Thoracic aorta (tissue), 2 donors: Measurements from ENCODE around the gene PRX. TPM values are rescaled to one million over a fixed set of nuclear protein-coding genes. Genes with fewer than 3 reads are reported as not detected.

Experiments used
- ATAC-seq: fragments of 150-250 bp; one replicate; pipeline ENCODE4 v1.8.0; 2017; ENCODE audit warnings: low read depth; ENCODE audit not compliant: insufficient number of reproducible peaks, low FRiP score
- DNase-seq: peaks from one replicate; pipeline ENCODE4 v3.0.0-alpha.2; 2020; ENCODE audit warnings: low spot score
- H3K27ac ChIP-seq, 2 donors: fragments of 200-600 bp; sonication (generic); 1 replicate in 1 of 2; 2 replicates in 1 of 2; pipeline ENCODE4 v1.5.1; 2016; ENCODE audit warnings: mild to moderate bottlenecking in 2 of 2, moderate library complexity in 2 of 2
- H3K27me3 ChIP-seq: fragments of 200-600 bp; sonication (generic); replicated peaks from 2 replicates; pipeline ENCODE4 v1.6.0; 2016; ENCODE audit warnings: mild to moderate bottlenecking; ENCODE audit not compliant: insufficient read depth
- H3K36me3 ChIP-seq: fragments of 200-600 bp; sonication (generic); one replicate; pipeline ENCODE4 v1.5.1; 2016
- H3K4me1 ChIP-seq, 2 donors: fragments of 200-600 bp; sonication (generic); 1 replicate in 1 of 2; 2 replicates in 1 of 2; pipeline versions ENCODE4 v1.5.1 to v1.6.0; 2016; ENCODE audit warnings: low read depth in 2 of 2, mild to moderate bottlenecking in 1 of 2; ENCODE audit not compliant: control insufficient read depth in 1 of 2
- H3K4me3 ChIP-seq: fragments of 200-600 bp; sonication (generic); 2 replicates; pipeline ENCODE4 v1.5.1; 2016; ENCODE audit warnings: mild to moderate bottlenecking
- H3K9me3 ChIP-seq: fragments of 200-600 bp; sonication (generic); 2 replicates; pipeline ENCODE4 v1.5.1; 2016
- CTCF ChIP-seq: fragments of 200-600 bp; sonication (generic); IDR thresholded peaks from one replicate; pipeline ENCODE4 v1.5.1; 2019; ENCODE audit warnings: antibody characterized with exemption
- total RNA-seq, 2 donors: library from RNA; depleted of rRNA; stranded (reverse); fragments of >200 nt; gene quantifications; one replicate each; pipeline versions ENCODE4 v1.1.0 to v1.2.3, GENCODE V29; 2016

The PRX gene
- total RNA-seq, 2 donors from 2014 or later: 3.7 to 7.3 TPM

DNA sequence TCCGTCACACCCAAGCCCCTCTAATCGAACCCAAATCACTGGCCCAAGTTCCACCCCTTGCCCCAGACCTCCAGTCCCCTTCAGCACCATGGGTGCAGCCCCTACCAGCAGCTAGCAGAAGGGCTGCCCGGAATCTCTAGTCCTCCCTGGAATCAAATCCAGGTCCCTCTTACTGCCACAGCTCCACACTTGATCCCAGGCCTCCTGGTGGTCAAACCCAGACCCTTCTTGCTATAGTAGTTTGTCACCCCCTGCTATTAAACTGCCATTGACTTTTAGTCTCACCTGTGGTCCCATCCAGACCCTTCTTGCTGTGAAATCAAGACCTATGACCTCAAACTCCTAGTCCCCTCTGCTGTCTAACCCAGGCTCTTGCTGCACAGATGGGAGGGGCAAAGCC lies 31.9 kb downstream of the PRX start:
- Histone ChIP-seq H3K36me3 (peaks cover 16% of the 10 kb centered on the region), H3K9me3 (no peaks in the 10 kb centered on the region), H3K4me1 (no peaks in the 10 kb centered on the region), H3K4me3 (no peak overlapping the region), H3K27ac (no peak overlapping the region), H3K27me3 (no peaks in the 10 kb centered on the region)
- ATAC-seq: no peak
- no peak for TF ChIP-seq CTCF
- no peak for DNase-seq

DNA sequence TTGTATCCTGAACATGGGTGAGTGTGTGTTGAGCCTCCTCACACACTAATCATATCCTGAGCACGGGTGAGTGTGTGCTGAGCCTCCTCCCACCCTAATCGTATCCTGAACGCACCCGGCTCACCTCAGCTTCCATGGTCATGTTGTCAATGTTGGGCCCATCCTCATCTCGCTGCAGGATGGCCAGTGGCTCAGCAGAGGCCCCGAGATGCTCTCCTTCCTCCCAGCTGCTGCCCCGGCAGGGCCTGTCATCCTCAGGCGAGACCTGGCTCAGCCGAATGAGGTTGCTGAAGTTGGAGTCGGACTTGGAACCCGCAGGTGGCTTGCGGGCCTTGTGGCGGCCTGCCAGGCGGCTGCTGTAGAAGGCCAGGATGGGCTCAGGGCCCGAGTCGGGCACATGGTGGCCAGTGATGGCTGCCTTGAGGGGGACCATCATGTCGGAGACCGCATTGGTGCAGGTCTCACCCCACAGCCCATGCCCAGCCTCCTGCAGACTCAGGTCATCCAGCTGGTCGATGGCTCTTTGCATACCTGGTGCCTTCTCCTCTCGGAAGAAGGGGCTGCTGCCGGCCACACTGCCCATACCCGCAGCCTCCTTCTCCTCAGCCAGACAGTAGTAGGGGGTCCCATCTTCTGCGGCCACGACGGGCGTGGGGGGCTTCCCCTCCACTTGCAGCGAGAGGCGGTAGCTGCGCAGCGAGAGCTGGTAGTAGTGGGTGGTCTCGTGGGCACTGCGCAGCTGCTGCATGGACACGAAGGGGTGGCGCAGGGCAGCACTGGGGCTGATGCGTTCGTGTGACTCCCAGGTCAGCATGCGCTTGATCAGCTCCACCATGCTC lies 32.8 kb downstream of the PRX start:
- peaks cover 16% of the 10 kb centered on the region for H3K36me3 ChIP-seq
- no peak overlapping the region for H3K4me3 ChIP-seq
- ATAC-seq (no peak), DNase-seq (no peak)
- H3K9me3 ChIP-seq: no peaks in the 10 kb centered on the region
- H3K4me1 ChIP-seq: no peaks in the 10 kb centered on the region
- TF ChIP-seq CTCF: no peak
- H3K27ac ChIP-seq: no peak overlapping the region
- no peaks in the 10 kb centered on the region for H3K27me3 ChIP-seq

DNA sequence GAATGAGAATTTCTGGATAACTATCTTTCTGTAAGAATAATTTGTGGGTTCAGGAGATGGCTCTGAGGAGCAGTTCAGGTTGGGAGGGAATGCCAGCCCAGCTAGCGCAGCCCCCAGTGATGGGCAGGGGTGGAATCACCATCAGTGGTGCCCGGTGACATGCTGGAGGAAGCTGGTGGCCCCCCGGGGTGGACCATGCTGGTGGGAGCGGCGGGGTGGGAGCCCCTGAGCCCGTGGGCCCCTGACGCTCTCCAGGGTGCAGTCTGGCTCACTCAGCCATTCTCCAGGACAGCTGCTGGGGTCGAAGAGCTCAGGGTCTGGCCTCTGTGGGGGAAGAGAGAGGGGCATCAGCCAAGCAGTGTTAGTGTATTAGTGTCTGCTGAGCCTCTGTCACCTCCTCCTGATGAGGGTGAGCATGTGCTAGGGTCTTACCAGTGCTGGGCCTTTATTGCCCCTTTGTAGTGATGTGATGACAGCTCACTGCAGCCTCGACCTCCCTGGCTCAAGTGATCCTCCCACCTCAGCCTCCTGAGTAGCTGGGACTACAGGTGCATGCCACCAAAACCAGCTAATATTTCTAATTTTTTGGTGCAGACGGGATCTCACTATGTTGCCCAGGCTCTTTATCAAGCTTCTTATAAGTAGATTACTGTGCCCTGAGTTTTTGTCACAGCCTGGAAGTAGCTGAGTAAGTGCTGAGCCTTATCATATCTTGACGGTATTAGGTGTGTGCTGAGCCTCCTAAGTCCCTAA lies 33.6 kb downstream of the PRX start:
- DNase-seq (no peak), ATAC-seq (no peak)
- H3K36me3 ChIP-seq: peaks cover 19% of the 10 kb centered on the region
- no peaks in the 10 kb centered on the region for H3K27me3 ChIP-seq
- no peak overlapping the region for H3K4me3 ChIP-seq
- H3K9me3 ChIP-seq: no peaks in the 10 kb centered on the region
- no peak overlapping the region for H3K27ac ChIP-seq
- no peak for TF ChIP-seq CTCF
- H3K4me1 ChIP-seq: no peaks in the 10 kb centered on the region

DNA sequence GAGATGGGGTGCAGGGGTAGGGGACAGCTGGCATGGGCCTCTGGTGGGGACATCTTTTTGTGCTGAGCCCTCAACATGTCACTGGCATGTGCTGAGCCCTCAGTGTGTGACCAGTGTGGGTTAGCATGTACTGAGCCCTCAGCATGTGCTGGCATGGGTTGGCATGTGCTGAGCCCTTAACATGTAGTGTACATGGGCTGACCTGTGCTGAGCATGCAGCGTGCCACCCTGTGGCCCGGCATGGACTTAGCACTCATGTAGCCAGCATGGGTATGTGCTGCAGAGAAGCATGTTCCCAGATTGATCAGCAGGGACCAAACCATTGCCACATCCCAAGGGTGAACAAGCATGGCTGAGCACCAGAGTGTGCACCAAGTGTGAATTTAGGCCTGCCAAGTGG lies 34.7 kb downstream of the PRX start:
- no peak overlapping the region for H3K27ac ChIP-seq
- H3K4me1 ChIP-seq: no peaks in the 10 kb centered on the region
- DNase-seq: no peak
- H3K4me3 ChIP-seq: no peak overlapping the region
- H3K9me3 ChIP-seq: no peaks in the 10 kb centered on the region
- ATAC-seq: no peak
- no peaks in the 10 kb centered on the region for H3K27me3 ChIP-seq
- TF ChIP-seq CTCF: no peak
- peaks cover 28% of the 10 kb centered on the region for H3K36me3 ChIP-seq

- Histone ChIP-seq H3K4me3 (no peak overlapping the region), H3K27ac (no peak overlapping the region), H3K36me3 (peaks cover 33% of the 10 kb centered on the region), H3K9me3 (no peaks in the 10 kb centered on the region), H3K4me1 (no peaks in the 10 kb centered on the region), H3K27me3 (no peaks in the 10 kb centered on the region)
- ATAC-seq (no peak), DNase-seq (no peak)
- TF ChIP-seq CTCF: no peak
Measured at GRCh38 chr19:40377876-40378385, 35.2 kb downstream of the PRX start.
